Small intestine (tissue), 7 donors: ENCODE results near the gene AKAP6. TPM values are rescaled to one million over a fixed set of nuclear protein-coding genes. Genes with fewer than 3 reads are reported as not detected.

Experiments used
- DNase-seq, 2 donors: peaks; one replicate each; pipeline versions ENCODE4 v3.0.0 to v3.0.0-alpha.2; 2013
- FAIRE-seq: peaks from 2 replicates; lab custom pipeline; 2012; peaks lifted over from hg19 to GRCh38; lab: Jason Lieb, UNC
- H3K27ac ChIP-seq, 3 donors: one replicate each; pipeline ENCODE4 v1.5.1; 2013; ENCODE audit warnings: low read length in 2 of 3, mild to moderate bottlenecking in 2 of 3, control low read depth in 1 of 3, inconsistent platforms in 1 of 3, low read depth in 1 of 3, moderate library complexity in 1 of 3
- H3K27me3 ChIP-seq, 3 donors: one replicate each; pipeline ENCODE4 v1.6.1; 2013; ENCODE audit warnings: low read length in 3 of 3, inconsistent platforms in 1 of 3; ENCODE audit not compliant: control insufficient read depth in 3 of 3, insufficient read depth in 3 of 3
- H3K36me3 ChIP-seq, 3 donors: one replicate each; pipeline ENCODE4 v1.6.1; 2013; ENCODE audit warnings: low read length in 3 of 3, inconsistent platforms in 1 of 3, low read depth in 1 of 3, mild to moderate bottlenecking in 1 of 3, moderate library complexity in 1 of 3; ENCODE audit not compliant: control insufficient read depth in 3 of 3, insufficient read depth in 2 of 3
- H3K4me1 ChIP-seq, 3 donors: one replicate each; pipeline ENCODE4 v1.6.1; 2013; ENCODE audit warnings: low read length in 2 of 3, inconsistent platforms in 1 of 3, low read depth in 1 of 3, mild to moderate bottlenecking in 1 of 3, moderate library complexity in 1 of 3; ENCODE audit not compliant: control insufficient read depth in 3 of 3, insufficient read depth in 2 of 3
- H3K4me3 ChIP-seq, 3 donors: one replicate each; pipeline ENCODE4 v1.5.1; 2013; ENCODE audit warnings: low read length in 3 of 3, control low read depth in 1 of 3, inconsistent platforms in 1 of 3, low read depth in 1 of 3, mild to moderate bottlenecking in 1 of 3, moderate library complexity in 1 of 3
- H3K9me3 ChIP-seq, 2 donors: one replicate each; pipeline ENCODE4 v1.6.1; 2013; ENCODE audit warnings: low read depth in 1 of 2, low read length in 1 of 2; ENCODE audit not compliant: control insufficient read depth in 2 of 2, insufficient read depth in 1 of 2
- WGBS, 3 donors: extraction: QIAGEN DNeasy Blood & Tissue Kit; methylation state at CpG; one replicate each; pipeline ENCODE4 v1.1.7; 2013; 5-methylcytosine and 5-hydroxymethylcytosine counted together
- polyA plus RNA-seq, 4 donors: library from polyadenylated mRNA; stranded (reverse) in 3 of 4; unstranded in 1 of 4; fragments of 200-250 nt in 3 of 4; fragments of 120-200 nt in 1 of 4; gene quantifications; one replicate each; pipeline versions ENCODE4 v1.2.1 to v1.2.3, GENCODE V29; 2013
- donor health status: healthy with polysubstance abuse.
- donor health status: control.
- donor health status: control.
- donor health status: Bipolar disorder and iron deficiency.
- donor health status: healthy.

The AKAP6 gene
- polyA plus RNA-seq, 4 donors: 0.45 to 3.6 (median 0.96) TPM

- Histone ChIP-seq H3K36me3 (no peaks in the 10 kb centered on the region), H3K27ac (no peak overlapping the region), H3K27me3 (no peaks in the 10 kb centered on the region), H3K9me3 (no peaks in the 10 kb centered on the region), H3K4me1 (no peaks in the 10 kb centered on the region), H3K4me3 (no peak overlapping the region)
- DNase-seq: no peak
- no peak for FAIRE-seq
- WGBS, 3 donors: 69 to 78% (median 69%) methylated on average over 1 of the region's 1 CpG
Observed at GRCh38 chr14:32706721-32707519, 377.8 kb downstream of the AKAP6 start.

- H3K9me3 ChIP-seq: no peaks in the 10 kb centered on the region
- DNase-seq (no peak), FAIRE-seq (no peak)
- no peaks in the 10 kb centered on the region for H3K4me1 ChIP-seq
- 82 to 91% (median 85%) methylated on average over 5 of the region's 5 CpGs for WGBS, 3 donors
- no peaks in the 10 kb centered on the region for H3K36me3 ChIP-seq
- no peaks in the 10 kb centered on the region for H3K27me3 ChIP-seq
- no peak overlapping the region for H3K4me3 ChIP-seq
- no peak overlapping the region for H3K27ac ChIP-seq
Observed at GRCh38 chr14:32707742-32708500, 378.8 kb downstream of the AKAP6 start.

GRCh38 chr14:32709027-32709426, 379.9 kb downstream of the AKAP6 start:
- H3K9me3 ChIP-seq: no peaks in the 10 kb centered on the region
- WGBS, 3 donors: 50 to 67% (median 61%) methylated on average over 4 of the region's 4 CpGs
- DNase-seq (no peak), FAIRE-seq (no peak)
- H3K4me3 ChIP-seq: no peak overlapping the region
- no peaks in the 10 kb centered on the region for H3K36me3 ChIP-seq
- no peaks in the 10 kb centered on the region for H3K27me3 ChIP-seq
- H3K4me1 ChIP-seq: no peaks in the 10 kb centered on the region
- H3K27ac ChIP-seq: peak overlapping the region in 1 of 3 donors; percentile 54

- DNase-seq (peak; percentile 12 to 24), FAIRE-seq (peak; percentile 5)
- no peak overlapping the region for H3K4me3 ChIP-seq
- H3K4me1 ChIP-seq: no peaks in the 10 kb centered on the region
- H3K9me3 ChIP-seq: no peaks in the 10 kb centered on the region
- no peaks in the 10 kb centered on the region for H3K27me3 ChIP-seq
- H3K27ac ChIP-seq: no peak overlapping the region
- no peaks in the 10 kb centered on the region for H3K36me3 ChIP-seq
- 50 to 66% (median 60%) methylated on average over 6 to 7 of the region's 7 CpGs for WGBS, 3 donors
Observed at GRCh38 chr14:32710231-32710671, 381.2 kb downstream of the AKAP6 start.

GRCh38 chr14:32710731-32711680, 381.9 kb downstream of the AKAP6 start:
- FAIRE-seq (no peak), DNase-seq (peak; percentile 36 to 42)
- no peaks in the 10 kb centered on the region for H3K27me3 ChIP-seq
- no peaks in the 10 kb centered on the region for H3K9me3 ChIP-seq
- no peaks in the 10 kb centered on the region for H3K36me3 ChIP-seq
- no peak overlapping the region for H3K4me3 ChIP-seq
- no peaks in the 10 kb centered on the region for H3K4me1 ChIP-seq
- 35 to 44% (median 39%) methylated on average over 7 of the region's 7 CpGs for WGBS, 3 donors
- no peak overlapping the region for H3K27ac ChIP-seq

GRCh38 chr14:32713856-32714255, 384.8 kb downstream of the AKAP6 start:
- no peak for DNase-seq
- WGBS, 3 donors: 57 to 68% (median 65%) methylated on average over 3 of the region's 3 CpGs
- Histone ChIP-seq H3K36me3 (no peaks in the 10 kb centered on the region), H3K4me1 (no peaks in the 10 kb centered on the region), H3K27ac (no peak overlapping the region), H3K9me3 (no peaks in the 10 kb centered on the region), H3K27me3 (no peaks in the 10 kb centered on the region), H3K4me3 (no peak overlapping the region)
- no peak for FAIRE-seq

GRCh38 chr14:32719601-32720000, 390.5 kb downstream of the AKAP6 start:
- Histone ChIP-seq H3K4me3 (no peak overlapping the region), H3K4me1 (no peaks in the 10 kb centered on the region), H3K9me3 (no peaks in the 10 kb centered on the region), H3K36me3 (no peaks in the 10 kb centered on the region), H3K27ac (no peak overlapping the region), H3K27me3 (no peaks in the 10 kb centered on the region)
- DNase-seq (no peak), FAIRE-seq (no peak)
- 63 to 83% (median 66%) methylated on average over 1 of the region's 1 CpG for WGBS, 3 donors

GRCh38 chr14:32720927-32721326, 391.8 kb downstream of the AKAP6 start:
- Histone ChIP-seq H3K27me3 (no peaks in the 10 kb centered on the region), H3K4me3 (no peak overlapping the region), H3K4me1 (no peaks in the 10 kb centered on the region), H3K27ac (no peak overlapping the region), H3K36me3 (no peaks in the 10 kb centered on the region), H3K9me3 (no peaks in the 10 kb centered on the region)
- DNase-seq (no peak), FAIRE-seq (no peak)
- WGBS, 3 donors: 81 to 83% (median 81%) methylated on average over 2 of the region's 2 CpGs
